Heart left ventricle (tissue), 13 donors: ENCODE measurements around the gene BICDL2.

Experiments used
- POLR2A ChIP-seq, 2 donors: fragments of 450-650 bp; IDR thresholded peaks; one replicate each; pipeline ENCODE4 v1.6.1; 2017; ENCODE audit warnings: antibody characterized with exemption in 2 of 2, mild to moderate bottlenecking in 2 of 2, moderate library complexity in 2 of 2
- TF ChIP-seq, protein P1 (sequence below), 12 donors: fragments of 200-600 bp; sonication (generic) in 4 of 12; IDR thresholded peaks; one replicate each; pipeline versions ENCODE4 v1.5.0 to v1.8.0; 2018 to 2022; ENCODE audit warnings: antibody characterized with exemption in 12 of 12, mild to moderate bottlenecking in 5 of 12
- donor health status: ischemic (EF 13 %, LVEDD 7.1; RV severe dilation, severe dysfunction).
- donor health status: DM: no; HTN: yes; CAD: no.
- donor health status: DM: no; HTN: no; CAD: no.
- donor health status: ischemic (EF 25% LVEDD 6.9; RV normal size, moderate dysfunction).
- donor health status: ischemic (EF 25% LVEDD 5.7; RV mildly dilated, moderate dysfunction).
- donor health status: ischemic (EF 35%, LVEDD 5.7; RV mildly dilated, moderate dysfunction).
- donor health status: nonischemic (EF 11% LVEDD 7.7; RV severe dilation, severe dysfunction).
- donor health status: DM: yes; HTN: yes; CAD: no.
- donor health status: PGD.
- donor health status: ischemic (EF 29% LVEDD 5.4; RV normal size, mild dysfunction).
- donor health status: nonischemic (EF 23%, LVEDD 6.1; RV moderate dilation, normal function).

DNA sequence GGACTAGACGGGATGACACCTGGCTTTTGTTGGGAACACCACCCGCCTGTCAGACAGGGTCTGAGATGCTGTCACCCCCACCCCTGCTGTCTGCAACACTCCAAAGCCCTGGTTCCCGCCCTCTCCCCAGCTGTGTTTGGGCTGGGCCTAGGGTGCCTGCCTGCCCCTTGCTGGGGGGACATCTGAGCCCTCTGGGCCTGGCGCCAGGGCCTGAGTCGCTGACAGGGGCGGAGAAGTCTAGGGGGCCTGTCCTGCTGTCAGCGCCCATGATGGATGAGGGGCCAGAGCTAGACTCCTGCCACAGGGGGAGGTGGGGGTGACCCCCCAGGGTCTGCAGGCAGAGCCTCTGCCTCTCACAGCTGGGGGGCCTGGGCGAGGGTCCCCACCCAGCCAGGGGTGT lies 48.9 kb downstream of the BICDL2 start:
- TF ChIP-seq, protein P1, sequence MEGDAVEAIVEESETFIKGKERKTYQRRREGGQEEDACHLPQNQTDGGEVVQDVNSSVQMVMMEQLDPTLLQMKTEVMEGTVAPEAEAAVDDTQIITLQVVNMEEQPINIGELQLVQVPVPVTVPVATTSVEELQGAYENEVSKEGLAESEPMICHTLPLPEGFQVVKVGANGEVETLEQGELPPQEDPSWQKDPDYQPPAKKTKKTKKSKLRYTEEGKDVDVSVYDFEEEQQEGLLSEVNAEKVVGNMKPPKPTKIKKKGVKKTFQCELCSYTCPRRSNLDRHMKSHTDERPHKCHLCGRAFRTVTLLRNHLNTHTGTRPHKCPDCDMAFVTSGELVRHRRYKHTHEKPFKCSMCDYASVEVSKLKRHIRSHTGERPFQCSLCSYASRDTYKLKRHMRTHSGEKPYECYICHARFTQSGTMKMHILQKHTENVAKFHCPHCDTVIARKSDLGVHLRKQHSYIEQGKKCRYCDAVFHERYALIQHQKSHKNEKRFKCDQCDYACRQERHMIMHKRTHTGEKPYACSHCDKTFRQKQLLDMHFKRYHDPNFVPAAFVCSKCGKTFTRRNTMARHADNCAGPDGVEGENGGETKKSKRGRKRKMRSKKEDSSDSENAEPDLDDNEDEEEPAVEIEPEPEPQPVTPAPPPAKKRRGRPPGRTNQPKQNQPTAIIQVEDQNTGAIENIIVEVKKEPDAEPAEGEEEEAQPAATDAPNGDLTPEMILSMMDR (IDR thresholded peaks at IDR 0.05): no peak
- no peak for TF ChIP-seq POLR2A (IDR thresholded peaks at IDR 0.05)
